Stimulated activated CD4-positive, alpha-beta T cell treated with anti-CD3 and anti-CD28 coated beads, Interleukin-12 subunit alpha, Interleukin-12 subunit beta, amount 100 ng/mL, for 4 hours (primary cell): ENCODE results near the gene STX8.
"Not testable (repeated sequence)": the region's sequence is repeated elsewhere in the genome, so short reads cannot be mapped to it uniquely, and the experiment has no call there.

Experiments used
- DNase-seq: peaks from one replicate; pipeline ENCODE4 v3.0.0-alpha.2; 2020

Gene STX8

DNA sequence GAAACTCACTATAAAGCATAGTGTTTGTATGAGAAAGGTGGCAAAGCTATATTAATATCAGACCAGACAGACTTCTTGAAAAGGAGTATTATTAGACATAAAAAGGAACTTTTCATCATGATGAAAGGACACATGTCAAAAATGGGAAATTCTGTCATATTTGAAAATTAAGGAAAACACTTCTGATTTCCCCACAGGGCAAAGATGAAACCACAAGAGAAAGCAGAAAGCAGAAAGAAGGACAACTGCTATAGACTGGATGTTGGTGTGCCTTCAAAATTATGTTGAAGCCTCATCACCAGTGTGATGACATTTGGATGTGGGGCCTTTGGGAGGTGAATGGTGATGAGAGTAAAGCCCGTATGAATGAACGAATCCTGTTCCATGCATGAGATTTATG is 193.0 kb downstream of the STX8 start:
- no peak for DNase-seq

DNA sequence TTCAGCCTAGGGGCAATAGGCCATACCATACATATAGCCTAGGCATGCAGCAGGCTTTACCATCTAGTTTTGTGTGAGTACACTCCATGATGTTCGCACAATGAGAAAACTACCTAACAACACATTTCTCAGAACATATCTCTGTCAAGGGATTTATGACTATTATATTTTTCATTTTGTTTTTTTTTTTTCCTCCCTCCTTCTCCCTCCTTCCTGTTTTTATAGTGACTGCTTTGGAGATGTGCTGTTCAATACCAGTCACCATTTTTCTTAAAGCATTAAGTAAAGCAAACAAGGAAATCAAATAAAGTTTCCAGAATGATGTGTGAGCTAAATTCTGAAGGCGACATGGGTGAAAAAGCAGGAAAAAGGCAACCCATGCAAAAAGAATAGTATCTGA is 194.6 kb downstream of the STX8 start:
- no peak for DNase-seq

DNA sequence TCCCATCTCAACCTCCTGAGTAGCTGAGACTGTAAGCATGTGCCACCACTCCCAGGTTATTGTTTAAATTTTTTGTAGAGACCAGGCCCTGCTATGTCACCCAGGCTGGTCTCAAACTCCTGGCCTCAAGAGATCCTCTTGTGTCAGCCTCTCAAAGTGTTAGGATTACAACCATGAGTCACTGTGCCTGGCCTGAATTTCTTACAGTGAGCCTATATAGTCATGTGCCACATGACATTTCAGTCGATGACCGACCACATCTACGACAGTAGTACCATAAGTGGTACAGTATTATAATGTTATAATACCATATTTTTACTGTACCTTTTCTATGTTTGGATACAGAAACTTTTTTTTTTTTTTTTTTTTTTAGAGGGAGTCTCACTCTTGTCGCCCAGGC is 195.3 kb downstream of the STX8 start:
- no peak for DNase-seq

DNA sequence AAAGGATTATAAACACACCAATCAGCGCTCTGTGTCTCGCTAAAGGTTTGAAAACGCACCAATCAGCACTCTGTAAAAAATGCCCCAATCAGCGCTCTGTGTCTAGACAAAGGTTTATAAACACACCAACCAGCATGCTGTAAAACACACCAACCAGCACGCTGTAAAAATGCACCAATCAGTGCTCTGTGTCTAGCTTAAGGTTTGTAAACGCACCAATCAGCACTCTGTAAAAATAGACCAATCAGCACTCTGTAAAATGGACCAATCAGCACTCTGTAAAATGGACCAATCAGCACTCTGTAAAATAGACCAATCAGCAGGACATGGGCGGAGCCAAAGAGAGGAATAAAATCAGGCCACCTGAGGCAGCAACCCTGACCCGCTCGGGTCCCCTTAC is 199.4 kb downstream of the STX8 start:
- not testable (repeated sequence) for DNase-seq

DNA sequence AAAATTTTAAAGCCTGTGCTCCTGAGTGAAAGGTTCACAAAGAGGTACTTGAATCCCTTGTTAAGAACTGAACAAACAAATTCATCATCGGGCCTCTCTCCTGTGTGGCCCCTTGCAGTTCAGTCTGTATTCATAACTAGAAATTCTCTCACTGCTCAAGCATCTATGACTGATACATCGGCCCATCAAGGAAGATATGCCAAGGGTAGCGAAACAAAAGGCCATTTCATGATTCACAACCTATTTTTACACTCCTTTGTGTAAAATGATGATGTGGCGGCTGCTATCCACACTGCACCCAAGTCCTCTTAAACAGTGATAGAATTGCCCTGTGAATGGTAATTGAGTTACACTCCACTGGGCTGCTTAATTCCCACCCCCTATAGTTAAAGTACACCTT is 204.6 kb downstream of the STX8 start:
- DNase-seq, result no peak

DNA sequence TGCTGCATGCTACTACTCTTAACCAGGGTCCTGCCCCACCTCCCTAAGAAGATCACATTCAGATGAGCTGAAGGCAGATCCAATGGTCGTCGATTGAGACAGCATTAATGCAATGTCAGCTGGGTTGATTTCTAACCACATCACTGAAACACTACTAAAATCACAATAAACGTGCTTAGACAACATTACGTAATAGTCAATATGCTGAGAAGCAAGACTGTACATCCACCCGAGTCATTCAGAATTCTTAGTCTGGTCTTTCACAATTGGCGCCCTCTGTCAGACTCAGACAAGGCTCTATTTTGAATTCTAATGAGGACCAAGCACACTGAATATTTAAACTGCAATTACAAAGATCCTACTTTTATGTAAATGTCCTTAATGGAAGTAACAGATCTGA is 205.2 kb downstream of the STX8 start:
- DNase-seq, result no peak

DNA sequence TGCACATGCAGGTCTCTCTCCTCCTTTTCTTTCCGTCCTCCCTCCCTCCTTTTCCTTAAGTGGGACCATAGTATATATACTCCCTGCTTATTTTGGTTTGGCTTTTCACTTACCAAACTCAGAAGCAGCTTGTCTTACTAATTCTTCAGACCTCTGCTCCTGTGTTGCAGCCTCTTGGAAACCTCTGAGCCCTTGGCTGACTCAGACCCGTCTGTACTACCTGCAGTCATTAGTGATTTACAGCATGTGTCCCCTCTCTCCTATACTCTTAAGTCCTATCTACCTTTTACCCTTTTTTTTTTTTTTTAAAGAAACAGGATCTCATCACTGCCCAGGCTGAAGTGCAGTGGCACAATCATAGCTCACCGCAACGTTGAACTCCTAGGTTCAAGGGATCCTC is 207.0 kb downstream of the STX8 start:
- no peak for DNase-seq

DNA sequence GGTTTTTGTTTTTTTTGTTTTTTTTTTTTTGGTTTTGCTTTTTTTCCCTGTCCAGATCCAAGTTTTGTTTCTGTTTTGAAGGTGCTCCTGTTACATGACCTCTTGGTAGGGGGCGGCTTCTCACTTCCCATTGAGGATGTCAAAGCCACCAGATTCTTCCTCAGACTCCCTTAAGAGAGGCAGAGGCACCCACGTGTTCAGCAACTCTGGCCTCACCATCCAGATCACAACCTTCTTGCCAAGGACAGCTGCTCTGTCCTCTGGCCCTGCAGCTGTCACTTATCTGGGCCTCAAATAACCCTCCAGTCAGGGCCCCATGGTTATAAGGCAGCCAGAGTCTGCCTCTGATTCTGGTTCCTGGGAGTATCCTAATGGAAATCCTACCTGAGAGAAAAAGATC is 208.5 kb downstream of the STX8 start:
- DNase-seq, result no peak

DNA sequence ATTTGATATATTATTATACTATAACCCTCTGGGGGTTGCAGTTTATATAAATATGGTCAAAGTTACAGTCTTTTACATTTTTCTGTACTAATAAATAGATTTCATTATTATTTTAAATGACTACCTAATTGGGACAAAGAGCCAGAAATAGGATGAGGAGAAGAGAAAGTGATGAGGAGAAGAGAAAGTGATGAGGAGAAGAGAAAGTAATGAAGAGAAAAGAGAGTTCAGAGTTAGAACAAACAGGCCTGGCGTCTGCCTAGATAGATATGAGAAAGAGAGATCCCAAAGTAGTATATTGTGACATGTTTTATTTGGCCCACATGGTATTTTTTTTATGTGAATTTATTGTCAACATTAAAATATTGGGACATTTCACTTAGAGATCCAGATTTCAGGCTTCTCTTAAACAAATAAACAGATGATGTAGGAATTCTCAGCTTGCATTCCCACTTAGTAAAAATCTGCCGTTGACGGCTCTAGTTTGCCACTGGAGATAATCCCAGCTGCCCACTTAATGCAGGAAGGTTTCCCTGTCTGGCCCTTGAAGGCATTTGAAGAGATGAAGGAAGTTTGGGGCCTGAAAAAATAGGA is 210.7 kb downstream of the STX8 start:
- DNase-seq, result no peak

DNA sequence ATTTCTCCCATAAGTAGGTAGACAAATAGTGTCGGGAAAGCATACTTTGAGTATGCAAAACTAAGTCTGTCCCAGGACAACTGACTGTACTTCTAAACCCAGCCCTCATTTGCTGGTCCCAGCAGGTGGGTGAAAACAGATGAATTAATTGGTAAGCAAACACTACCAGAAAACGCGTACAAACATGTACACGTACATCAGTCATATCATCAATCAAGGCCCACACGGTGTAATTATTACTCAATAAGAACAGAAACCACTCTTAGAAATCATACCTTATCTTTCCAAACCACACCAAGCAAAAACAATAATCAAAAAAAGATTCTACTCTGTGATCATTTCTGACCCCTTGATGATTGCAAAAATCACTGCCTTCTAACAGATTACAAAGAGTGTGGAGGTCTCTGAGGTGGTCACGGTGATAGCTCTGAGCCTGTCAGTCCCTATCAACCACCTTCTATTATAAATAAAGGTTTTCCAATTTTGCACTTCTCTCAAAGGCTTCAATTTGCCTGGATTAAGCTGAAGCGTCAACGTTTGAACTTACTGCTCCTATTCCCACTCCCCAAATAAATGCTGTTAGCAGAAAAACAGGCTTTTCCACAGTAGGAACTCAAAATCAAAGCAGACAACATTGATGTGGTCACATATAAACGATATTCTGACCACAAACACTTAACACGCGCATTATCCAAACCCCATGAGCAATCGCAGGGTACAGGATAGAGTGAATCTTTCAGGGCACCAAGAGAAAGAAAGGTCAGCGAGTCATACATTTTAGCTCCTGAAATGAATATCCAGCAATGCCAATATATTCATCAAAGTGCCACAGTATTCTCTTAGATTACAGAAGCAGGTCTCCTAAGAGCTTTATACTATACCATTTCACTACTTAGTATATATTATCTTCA is 211.9 kb downstream of the STX8 start:
- DNase-seq, result no peak

DNA sequence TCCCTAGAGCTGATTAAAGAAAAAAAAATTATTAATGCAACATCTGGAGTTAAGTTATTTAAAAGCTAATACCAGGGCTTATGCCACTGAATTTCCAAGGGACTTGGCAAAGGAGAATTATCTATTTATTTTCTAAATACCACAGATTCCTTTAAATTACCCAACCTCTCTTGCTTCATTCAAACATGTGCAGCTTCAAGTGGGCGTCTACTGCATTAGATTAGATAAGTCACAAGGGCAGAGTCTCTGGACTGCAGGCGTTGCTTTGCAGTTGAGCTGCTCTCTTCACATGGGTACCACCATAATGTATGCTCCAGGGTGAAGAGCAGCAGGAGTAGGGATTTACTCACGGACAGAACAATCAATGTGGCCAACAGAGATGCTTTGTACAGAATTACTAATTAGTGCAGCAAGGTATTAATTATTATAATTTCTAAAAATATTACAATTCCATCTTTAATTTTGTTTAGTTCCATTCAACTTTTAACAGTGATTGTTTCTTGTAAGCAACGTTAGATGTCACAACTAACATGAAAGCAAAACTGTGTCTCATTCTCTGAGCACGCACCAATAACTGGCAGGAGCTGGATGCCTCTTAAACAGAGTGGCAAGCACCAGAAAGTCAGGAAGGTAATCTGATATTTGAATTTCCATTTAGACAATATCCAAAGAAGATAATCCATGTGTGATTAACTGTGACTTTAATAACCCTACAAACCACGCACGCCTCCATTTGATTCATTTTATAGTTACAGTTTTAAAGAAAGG is 214.2 kb downstream of the STX8 start:
- no peak for DNase-seq

DNA sequence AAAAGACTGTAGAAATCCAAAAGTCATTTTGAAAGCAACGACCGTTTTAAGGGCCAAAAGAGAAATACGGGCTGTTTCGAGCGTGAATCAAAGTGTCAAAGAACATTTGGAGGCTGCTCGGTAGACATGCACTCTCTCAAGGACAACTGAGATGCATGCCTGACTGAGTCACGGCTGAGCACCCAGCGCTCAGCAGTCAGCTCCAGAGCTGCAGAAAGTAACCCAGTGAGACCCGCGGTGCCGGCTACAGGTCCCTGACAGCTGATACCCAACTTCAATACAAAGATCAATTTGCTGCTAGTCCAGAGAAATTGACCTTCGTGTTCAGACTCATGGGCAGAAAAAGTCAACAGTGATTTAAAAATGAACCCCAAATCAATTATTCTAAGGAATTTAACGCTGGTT is 214.9 kb downstream of the STX8 start:
- DNase-seq, result no peak

DNA sequence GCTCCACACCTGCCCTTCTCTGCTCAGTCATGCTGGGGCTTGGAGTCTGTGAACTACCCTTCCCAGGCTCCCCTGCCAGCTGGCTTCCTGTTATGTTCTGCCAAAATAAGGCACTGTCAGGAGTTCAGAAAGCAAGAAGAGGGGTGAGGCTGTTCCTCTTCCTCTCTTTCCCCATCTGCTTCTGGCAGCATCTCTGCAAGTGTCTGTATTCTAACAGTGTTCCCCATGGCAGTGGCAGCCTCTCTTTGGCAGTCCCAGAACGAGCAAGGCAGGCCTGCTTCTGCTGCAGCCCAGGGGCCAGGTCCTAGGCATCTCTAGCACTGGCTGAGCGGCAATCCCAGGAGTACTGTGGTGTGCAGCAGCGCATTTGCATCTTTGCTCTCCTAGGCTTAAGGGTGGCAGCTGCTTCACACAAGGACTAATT is 219.1 kb downstream of the STX8 start:
- DNase-seq, result no peak

DNA sequence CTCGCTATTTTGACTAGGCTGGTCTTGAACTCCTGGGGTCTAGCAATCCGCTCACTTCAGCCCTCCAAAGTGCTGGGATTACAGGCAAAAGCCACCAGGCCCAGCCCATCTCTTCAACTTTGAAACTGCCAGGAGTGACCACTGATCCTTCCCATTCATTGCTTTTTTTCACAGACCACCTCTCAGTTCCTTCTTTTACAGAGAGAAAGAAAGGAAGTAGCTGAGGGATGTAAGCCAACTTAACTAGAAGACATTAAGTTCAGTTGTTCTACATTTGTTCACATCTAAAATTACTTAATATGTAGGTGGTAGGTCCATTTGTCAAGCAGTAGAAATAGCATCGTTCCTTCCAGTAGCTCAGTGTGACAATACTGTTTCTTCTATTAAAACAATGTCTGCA is 219.8 kb downstream of the STX8 start:
- no peak for DNase-seq

DNA sequence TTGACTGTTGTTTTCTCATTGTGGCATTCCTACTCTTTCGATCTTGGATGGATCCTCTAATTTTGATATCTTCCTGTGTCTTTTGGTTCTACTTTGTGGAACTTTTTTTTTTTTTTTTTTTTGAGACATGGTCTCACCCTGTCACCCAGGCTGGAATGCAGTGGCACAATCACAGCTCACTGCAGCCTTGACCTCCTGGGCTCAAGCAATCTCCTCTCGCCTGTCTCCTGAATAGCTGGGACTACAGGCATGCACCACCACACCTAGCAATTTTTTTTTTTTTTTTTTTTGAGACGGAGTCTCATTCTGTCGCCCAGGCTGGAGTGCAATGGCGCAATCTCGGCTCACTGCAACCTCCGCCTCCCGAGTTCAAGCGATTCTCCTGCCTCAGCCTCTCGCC is 220.4 kb downstream of the STX8 start:
- DNase-seq, result not testable (repeated sequence)

DNA sequence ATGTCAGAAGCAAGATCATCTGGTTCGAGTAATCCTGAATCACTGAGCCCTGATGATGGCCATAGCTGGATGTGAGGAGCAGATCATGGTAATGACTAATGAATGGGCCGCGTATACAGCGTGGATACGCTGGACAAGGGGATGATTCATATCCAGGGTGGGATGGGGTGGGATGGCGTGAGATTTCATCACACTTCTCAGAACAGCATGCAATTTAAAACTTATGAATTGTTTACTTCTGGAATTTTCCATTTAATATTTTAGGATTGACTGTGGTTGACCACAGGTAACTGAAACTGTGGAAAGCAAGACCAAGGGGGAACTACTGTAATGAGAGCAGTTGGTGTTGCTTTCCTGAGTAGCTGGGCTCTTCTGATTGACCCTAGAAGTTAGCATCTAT is 225.5 kb downstream of the STX8 start:
- DNase-seq, result no peak

DNA sequence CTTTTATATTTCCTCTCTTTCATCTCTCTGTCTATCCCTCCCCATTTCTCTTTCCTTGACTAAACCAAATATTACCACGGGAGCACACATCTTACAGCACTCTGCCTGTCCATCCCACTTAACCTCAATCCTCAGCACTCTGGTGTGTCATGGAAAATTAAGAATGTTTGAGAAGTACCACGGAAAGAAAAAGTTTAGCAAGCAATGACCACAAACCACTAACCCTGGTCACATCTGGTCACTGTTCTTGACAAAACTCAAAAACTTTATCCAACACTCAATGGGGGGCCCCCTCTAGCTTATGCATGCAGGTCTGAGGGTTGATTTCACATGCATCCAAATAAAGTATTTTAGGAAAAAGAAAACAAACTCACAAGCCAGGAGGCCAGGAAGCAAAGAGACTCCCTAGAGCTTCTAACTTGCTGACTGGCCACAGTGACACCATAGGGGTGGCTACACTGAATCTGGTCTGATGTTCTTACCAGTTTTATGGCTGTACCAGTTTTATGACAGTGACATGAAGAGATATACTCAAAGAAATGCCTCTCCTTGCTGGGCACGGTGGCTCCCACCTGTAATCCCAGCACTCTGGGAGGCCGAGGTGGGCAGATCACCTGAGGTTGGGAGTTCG is 229.2 kb downstream of the STX8 start:
- no peak for DNase-seq

DNA sequence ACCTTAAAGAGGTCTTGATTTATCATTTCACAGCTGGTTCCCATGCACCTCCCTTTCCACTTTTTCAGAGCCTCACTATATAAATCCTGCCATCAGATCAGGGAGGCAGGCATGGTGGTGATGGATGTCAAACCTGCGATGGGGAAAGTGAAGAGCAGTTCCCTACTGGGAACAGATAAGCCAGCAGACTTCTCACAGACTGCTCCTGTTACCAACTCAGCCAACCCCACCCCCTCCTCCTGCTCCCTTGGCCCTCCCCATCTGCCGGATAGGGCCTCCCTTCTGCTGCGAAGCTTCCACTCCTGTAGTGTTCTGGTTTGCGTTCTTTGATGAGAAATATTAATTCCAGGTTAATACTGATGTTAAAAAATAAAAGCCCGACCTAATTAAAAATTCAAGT is 232.1 kb downstream of the STX8 start:
- DNase-seq, result no peak

DNA sequence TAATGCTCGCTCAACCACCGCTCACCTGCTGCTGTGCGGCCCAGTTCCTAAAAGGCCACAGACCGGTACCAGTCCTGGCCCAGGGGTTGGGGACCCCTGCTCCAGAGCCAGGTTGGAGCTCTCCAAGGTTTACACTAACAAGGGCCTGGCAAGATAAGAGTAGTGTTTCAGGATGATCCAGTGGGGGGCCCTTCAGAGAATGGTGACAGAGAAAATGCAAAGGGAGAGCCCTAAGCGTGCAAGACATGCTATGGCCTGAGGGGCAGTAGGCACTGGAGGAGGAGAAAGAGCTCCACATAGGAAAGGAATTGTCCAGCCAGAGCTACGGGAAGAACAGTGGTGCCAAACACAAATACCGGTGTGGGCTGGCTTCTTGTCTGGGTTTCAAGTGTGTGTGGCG is 233.4 kb downstream of the STX8 start:
- no peak for DNase-seq

DNA sequence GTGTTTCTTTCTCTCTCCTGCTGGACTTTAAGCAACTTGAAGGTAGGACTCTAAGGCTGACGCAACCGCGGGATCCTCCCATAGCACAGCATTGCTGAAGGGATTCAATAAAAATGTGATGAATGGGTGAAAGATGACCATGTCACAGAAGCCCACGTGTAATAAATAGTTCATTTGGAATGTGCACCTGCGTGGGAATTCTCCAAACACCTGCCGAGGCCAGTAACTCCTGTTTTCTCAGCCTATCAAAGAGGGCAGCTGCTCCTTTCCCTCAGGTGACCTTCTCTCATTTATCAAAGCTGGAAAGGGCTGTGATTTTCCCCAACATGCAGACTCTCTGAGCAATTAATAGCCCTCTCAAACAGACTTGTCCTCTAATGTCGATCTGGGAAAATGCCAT is 235.7 kb downstream of the STX8 start:
- DNase-seq, result no peak

DNA sequence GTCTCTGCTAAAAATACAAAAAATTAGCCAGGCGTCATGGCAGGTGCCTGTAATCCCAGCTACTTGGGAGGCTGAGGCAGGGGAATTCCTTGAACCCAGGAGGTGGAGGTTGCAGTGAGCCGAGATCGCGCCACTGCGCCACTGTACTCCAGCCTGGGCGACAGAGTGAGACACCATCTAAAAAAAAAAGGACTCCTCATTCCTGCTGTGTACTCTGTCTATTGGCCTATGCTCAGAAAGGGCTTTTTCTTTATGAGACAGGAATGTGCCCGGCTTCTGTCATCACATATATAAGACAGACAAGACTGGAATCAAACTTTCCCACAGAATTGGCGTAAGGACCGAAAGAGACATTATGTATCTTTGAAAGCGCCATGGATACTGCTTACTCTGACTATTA is 236.1 kb downstream of the STX8 start:
- DNase-seq, result not testable (repeated sequence)

DNA sequence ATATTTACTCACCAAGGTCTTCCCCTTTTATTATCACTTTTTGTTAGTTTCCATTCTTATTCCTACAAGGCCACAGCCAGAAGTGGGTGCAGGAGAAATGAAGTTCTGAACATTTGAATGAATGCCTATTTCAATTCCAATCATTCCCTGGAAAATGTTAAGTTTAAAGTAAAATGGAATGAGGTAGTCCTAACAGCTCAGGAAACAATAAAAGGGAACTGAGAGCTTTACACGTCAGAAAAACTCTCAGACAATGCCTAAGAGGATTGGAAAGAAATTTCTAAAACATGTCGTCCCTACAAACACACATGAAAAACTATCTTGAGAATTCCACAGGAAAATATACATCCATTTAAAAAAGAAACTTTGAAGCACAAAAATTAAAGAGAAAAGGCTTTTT is 238.8 kb downstream of the STX8 start:
- DNase-seq, result no peak
